Rectal smooth muscle tissue (tissue), 1 donor: ENCODE results near the gene TMUB2.

Source experiments
- H3K27ac ChIP-seq: one replicate; pipeline ENCODE4 v1.7.0; 2013; ENCODE audit warnings: low read depth, low read length, inconsistent platforms
- H3K27me3 ChIP-seq: one replicate; pipeline ENCODE4 v1.7.0; 2013; ENCODE audit warnings: low read length; ENCODE audit not compliant: control insufficient read depth, insufficient read depth
- H3K36me3 ChIP-seq: one replicate; pipeline ENCODE4 v1.7.0; 2013; ENCODE audit warnings: low read length; ENCODE audit not compliant: control insufficient read depth, insufficient read depth
- H3K4me1 ChIP-seq: one replicate; pipeline ENCODE4 v1.7.0; 2013; ENCODE audit warnings: low read length; ENCODE audit not compliant: control insufficient read depth, insufficient read depth
- H3K4me3 ChIP-seq: one replicate; pipeline ENCODE4 v1.7.0; 2013; ENCODE audit warnings: low read length
- H3K9ac ChIP-seq: one replicate; pipeline ENCODE4 v1.7.0; 2013; ENCODE audit warnings: low read length

The TMUB2 gene

GRCh38 chr17:44187131-44187899 lies 543 bp downstream of the TMUB2 start:
- H3K4me3 ChIP-seq = peak overlapping the region; percentile 89
- peak overlapping the region; percentile 85 for H3K9ac ChIP-seq
- peaks cover 9% of the 10 kb centered on the region for H3K36me3 ChIP-seq
- H3K27ac ChIP-seq = peak overlapping the region; percentile 99
- peaks cover 5% of the 10 kb centered on the region for H3K4me1 ChIP-seq
- no peaks in the 10 kb centered on the region for H3K27me3 ChIP-seq

GRCh38 chr17:44188576-44189403 lies 2.0 kb downstream of the TMUB2 start:
- Histone ChIP-seq H3K36me3 (peaks cover 16% of the 10 kb centered on the region), H3K9ac (no peak overlapping the region), H3K27ac (no peak overlapping the region), H3K4me3 (no peak overlapping the region), H3K27me3 (no peaks in the 10 kb centered on the region), H3K4me1 (peaks cover 5% of the 10 kb centered on the region)

- Histone ChIP-seq H3K27me3 (no peaks in the 10 kb centered on the region), H3K9ac (no peak overlapping the region), H3K27ac (no peak overlapping the region), H3K4me3 (no peak overlapping the region), H3K36me3 (peaks cover 30% of the 10 kb centered on the region), H3K4me1 (peaks cover 5% of the 10 kb centered on the region)
These were observed 3.7 kb downstream of the TMUB2 start for GRCh38 chr17:44190481-44190880.

GRCh38 chr17:44191369-44191768 lies 4.6 kb downstream of the TMUB2 start:
- no peak overlapping the region for H3K27ac ChIP-seq
- H3K36me3 ChIP-seq = peaks cover 30% of the 10 kb centered on the region
- H3K4me3 ChIP-seq = no peak overlapping the region
- no peak overlapping the region for H3K9ac ChIP-seq
- H3K27me3 ChIP-seq = no peaks in the 10 kb centered on the region
- H3K4me1 ChIP-seq = peaks cover 5% of the 10 kb centered on the region

- H3K4me3 ChIP-seq = no peak overlapping the region
- H3K27me3 ChIP-seq = no peaks in the 10 kb centered on the region
- H3K4me1 ChIP-seq = peaks cover 5% of the 10 kb centered on the region
- H3K27ac ChIP-seq = no peak overlapping the region
- H3K36me3 ChIP-seq = peaks cover 30% of the 10 kb centered on the region
- no peak overlapping the region for H3K9ac ChIP-seq
These were observed 5.2 kb downstream of the TMUB2 start for GRCh38 chr17:44191941-44192496.

GRCh38 chr17:44192750-44193149 lies 6.0 kb downstream of the TMUB2 start:
- H3K27ac ChIP-seq = no peak overlapping the region

GRCh38 chr17:44193326-44194084 lies 6.7 kb downstream of the TMUB2 start:
- Histone ChIP-seq H3K27me3 (no peaks in the 10 kb centered on the region), H3K9ac (no peak overlapping the region), H3K27ac (no peak overlapping the region), H3K36me3 (peaks cover 30% of the 10 kb centered on the region), H3K4me3 (no peak overlapping the region), H3K4me1 (peaks cover 5% of the 10 kb centered on the region)

More at GRCh38 chr17:44192750-44193149, 6.0 kb downstream of the TMUB2 start:
- Histone ChIP-seq H3K4me3 (no peak overlapping the region), H3K36me3 (peaks cover 30% of the 10 kb centered on the region), H3K27me3 (no peaks in the 10 kb centered on the region), H3K9ac (no peak overlapping the region), H3K4me1 (peaks cover 2% of the 10 kb centered on the region)

GRCh38 chr17:44197107-44197506 lies 10.3 kb downstream of the TMUB2 start:
- H3K9ac ChIP-seq = no peak overlapping the region
- H3K4me1 ChIP-seq = peaks cover 5% of the 10 kb centered on the region
- H3K36me3 ChIP-seq = peaks cover 20% of the 10 kb centered on the region
- no peaks in the 10 kb centered on the region for H3K27me3 ChIP-seq
- H3K4me3 ChIP-seq = no peak overlapping the region
- no peak overlapping the region for H3K27ac ChIP-seq

- Histone ChIP-seq H3K36me3 (peaks cover 19% of the 10 kb centered on the region), H3K27me3 (no peaks in the 10 kb centered on the region), H3K4me3 (peak overlapping the region; percentile 78), H3K4me1 (peaks cover 5% of the 10 kb centered on the region), H3K9ac (peak overlapping the region; percentile 45), H3K27ac (peak overlapping the region; percentile 82)
These were observed 11.4 kb downstream of the TMUB2 start for GRCh38 chr17:44197980-44198720.

- H3K27me3 ChIP-seq = no peaks in the 10 kb centered on the region
- H3K4me3 ChIP-seq = peak overlapping the region; percentile 78
- peaks cover 5% of the 10 kb centered on the region for H3K4me1 ChIP-seq
- H3K9ac ChIP-seq = peak overlapping the region; percentile 45
- peak overlapping the region; percentile 82 for H3K27ac ChIP-seq
- peaks cover 13% of the 10 kb centered on the region for H3K36me3 ChIP-seq
These were observed 12.2 kb downstream of the TMUB2 start for GRCh38 chr17:44198721-44199552.
